ENCODE results near the gene IL1RL1. TPM values are rescaled to one million over a fixed set of nuclear protein-coding genes. Genes with fewer than 3 reads are reported as not detected.

The IL1RL1 gene
- polyA plus RNA-seq, 2 of the 4 experiments (the other 2 are of a cell fraction) = 0.04 to 0.84 TPM

GRCh38 chr2:102355526-102356380, 44.4 kb downstream of the IL1RL1 start, which contains the start of gene IL18R1 (continued):
- TF ChIP-seq GATA3 (IDR thresholded peaks at IDR 0.05; ENCODE audit: borderline replicate concordance) (no peak), MAZ (IDR thresholded peaks at IDR 0.05; ENCODE audit: borderline replicate concordance, low read depth, low read length) (no peak), ESRRA (IDR thresholded peaks at IDR 0.05; ENCODE audit: borderline replicate concordance, low read length) (no peak), KDM1A (IDR thresholded peaks at IDR 0.05; ENCODE audit: low read depth) (no peak), HOXA7 (CRISPR knock-in tag; IDR thresholded peaks at IDR 0.05) (no peak), CBX8 (IDR thresholded peaks at IDR 0.05) (no peak), PHF8 (IDR thresholded peaks at IDR 0.05; ENCODE audit: borderline replicate concordance, low read depth) (peak; percentile 41; the same call in 1 of the 2 replicates), MAX (IDR thresholded peaks at IDR 0.05) (peak; percentile 57), TP53 (CRISPR knock-in tag; IDR thresholded peaks at IDR 0.05) (no peak), RCOR1 (IDR thresholded peaks at IDR 0.05; ENCODE audit: low read depth, low read length) (no peak), REST (IDR thresholded peaks at IDR 0.05) (no peak), FOSL2 (IDR thresholded peaks at IDR 0.05) (no peak), FOSL2 (CRISPR knock-in tag; IDR thresholded peaks at IDR 0.05) (no peak), RAD21 (conservative IDR thresholded peaks at IDR 0.05 in 1 of 2, IDR thresholded peaks at IDR 0.05 in 1 of 2) (peak; percentile 76 to 90), ELK1 (IDR thresholded peaks at IDR 0.05; ENCODE audit: low read depth, low read length) (no peak), NR3C1 (IDR thresholded peaks at IDR 0.05) (no peak), ZSCAN20 (CRISPR knock-in tag; IDR thresholded peaks at IDR 0.05) (no peak), MAFK (IDR thresholded peaks at IDR 0.05; ENCODE audit: partially characterized antibody) (no peak), RNF2 (IDR thresholded peaks at IDR 0.05; ENCODE audit: borderline replicate concordance, low read depth) (no peak), EHF (CRISPR knock-in tag; IDR thresholded peaks at IDR 0.05) (no peak), E2F6 (IDR thresholded peaks at IDR 0.05; ENCODE audit: borderline replicate concordance, low read depth) (no peak), BCL3 (IDR thresholded peaks at IDR 0.05) (no peak), POLR2AphosphoS2 (conservative IDR thresholded peaks at IDR 0.05; ENCODE audit: low read length) (no peak), KDM5A (IDR thresholded peaks at IDR 0.05) (no peak), ZFP36 (IDR thresholded peaks at IDR 0.05; ENCODE audit: borderline replicate concordance, partially characterized antibody) (no peak), EHMT2 (IDR thresholded peaks at IDR 0.05; ENCODE audit: low read depth) (no peak), FOXS1 (CRISPR knock-in tag; IDR thresholded peaks at IDR 0.05) (no peak), TFCP2L1 (CRISPR knock-in tag; IDR thresholded peaks at IDR 0.05) (no peak), MYC (IDR thresholded peaks at IDR 0.05; ENCODE audit: borderline replicate concordance, low read length) (no peak), HDAC2 (IDR thresholded peaks at IDR 0.05) (no peak), USF2 (IDR thresholded peaks at IDR 0.05) (no peak), PBX3 (IDR thresholded peaks at IDR 0.05) (no peak), CBX2 (IDR thresholded peaks at IDR 0.05; ENCODE audit: borderline replicate concordance, low read depth) (no peak), EP300 (IDR thresholded peaks at IDR 0.05) (no peak), CHD2 (IDR thresholded peaks at IDR 0.05; ENCODE audit: low read length, partially characterized antibody) (no peak)
